Fibroblast of the conjunctiva (primary cell): ENCODE measurements around the gene RLF.

ENCODE experiments used
- DNase-seq: peaks from one replicate; pipeline ENCODE4 v3.0.0-alpha.2; 2010; ENCODE audit warnings: low read depth

The RLF gene

DNA sequence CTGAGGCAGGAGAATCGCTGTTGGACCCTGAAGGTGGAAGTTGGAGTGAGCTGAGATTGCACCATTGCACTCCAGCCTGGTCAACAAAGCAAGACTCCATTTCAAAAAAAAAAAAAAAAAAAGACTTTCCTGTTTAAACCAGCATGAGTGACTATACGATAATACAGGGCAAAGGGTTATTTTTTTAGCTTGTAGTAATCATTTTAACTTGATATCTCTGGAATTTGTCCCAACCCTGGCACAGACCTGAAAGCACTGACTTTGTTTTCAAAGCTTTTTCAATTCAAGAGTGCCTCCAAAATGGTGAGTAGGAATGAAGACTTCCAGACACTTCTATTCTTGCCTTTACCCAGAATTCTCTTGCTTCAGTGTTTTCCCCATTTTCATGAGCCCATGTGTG lies 82.2 kb downstream of the RLF start:
- DNase-seq: no peak

- DNase-seq: no peak
These were observed 83.1 kb downstream of the RLF start for GRCh38 chr1:40244138-40244744.

GRCh38 chr1:40245686-40246085 lies 84.5 kb downstream of the RLF start:
- no peak for DNase-seq

GRCh38 chr1:40247655-40248054 lies 86.5 kb downstream of the RLF start, which contains the start of gene TMCO2:
TMCO2 (plus strand) TSS chr1:40247937; CDS start chr1:40247994, 57 bp downstream.
- no peak for DNase-seq

- DNase-seq: no peak
These were observed 87.2 kb downstream of the RLF start for GRCh38 chr1:40248412-40248811.

DNA sequence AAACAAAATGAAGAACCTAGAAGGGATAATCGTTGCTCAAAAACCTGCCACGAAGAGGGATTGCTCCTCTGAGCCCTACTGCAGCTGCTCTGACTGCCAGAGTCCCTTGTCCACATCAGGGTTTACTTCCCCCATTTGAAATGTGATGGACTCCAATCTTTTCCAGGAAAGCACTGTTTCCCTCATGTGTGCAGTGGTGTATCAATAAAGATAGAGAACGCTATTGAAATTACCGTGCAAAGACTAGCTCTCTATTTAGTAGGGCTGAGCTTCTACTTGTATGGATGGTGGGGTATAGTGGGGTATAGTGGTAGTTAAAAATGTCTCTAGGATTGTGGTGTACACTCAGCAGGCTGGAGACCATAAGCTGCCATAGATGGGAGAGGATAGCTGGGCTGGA lies 90.3 kb downstream of the RLF start:
- DNase-seq: no peak

DNA sequence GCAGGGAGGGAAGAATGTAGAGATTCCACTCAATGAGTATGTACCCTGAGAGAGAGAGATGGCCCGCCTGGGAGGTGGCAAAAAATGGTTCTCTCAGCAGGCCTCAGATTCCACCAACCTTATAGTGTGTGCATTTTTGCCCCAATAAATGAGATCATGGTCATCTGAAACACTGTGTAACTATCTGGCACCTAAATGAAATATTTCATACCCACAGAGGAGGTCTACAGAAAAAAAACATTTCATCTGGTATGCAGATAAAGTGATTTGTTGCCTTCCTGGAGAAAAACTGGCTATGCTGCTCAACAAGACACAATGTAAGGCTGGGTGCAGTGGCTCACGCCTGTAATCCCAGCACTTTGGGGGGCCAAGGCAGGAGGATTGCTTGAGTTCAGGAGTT lies 91.4 kb downstream of the RLF start:
- DNase-seq: no peak

- no peak for DNase-seq
These were observed 94.0 kb downstream of the RLF start for GRCh38 chr1:40255231-40255630.

DNA sequence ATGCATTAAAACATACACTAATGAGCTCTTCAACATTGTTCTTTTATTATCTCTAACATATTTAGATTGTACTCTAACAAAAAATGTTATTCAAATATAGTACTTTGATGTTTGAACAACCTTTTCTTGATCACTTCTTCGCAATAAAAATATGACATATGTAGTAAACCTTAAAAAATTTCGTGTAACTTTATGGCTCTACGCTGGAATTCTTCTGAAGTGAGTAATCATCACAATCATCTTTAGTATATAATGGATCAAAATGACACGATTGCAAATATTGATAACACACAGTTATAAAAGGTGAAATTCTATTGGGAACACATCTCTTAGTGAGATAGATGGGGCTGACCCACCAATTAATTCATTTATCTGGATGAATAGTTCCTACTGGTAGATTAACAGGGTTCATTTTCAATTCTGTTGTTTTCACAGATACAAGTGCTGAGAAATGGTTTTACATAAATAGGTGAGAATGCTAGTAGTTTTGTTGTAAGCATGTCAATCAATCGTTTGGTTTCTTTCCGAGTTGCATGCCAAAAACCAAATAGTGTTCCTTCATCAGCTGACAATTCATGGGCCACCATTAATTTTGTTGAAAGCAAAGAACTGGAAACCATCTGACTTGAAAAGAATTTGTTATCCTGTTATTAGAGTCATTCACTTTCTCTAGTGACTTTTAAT lies 95.4 kb downstream of the RLF start:
- DNase-seq: no peak

DNA sequence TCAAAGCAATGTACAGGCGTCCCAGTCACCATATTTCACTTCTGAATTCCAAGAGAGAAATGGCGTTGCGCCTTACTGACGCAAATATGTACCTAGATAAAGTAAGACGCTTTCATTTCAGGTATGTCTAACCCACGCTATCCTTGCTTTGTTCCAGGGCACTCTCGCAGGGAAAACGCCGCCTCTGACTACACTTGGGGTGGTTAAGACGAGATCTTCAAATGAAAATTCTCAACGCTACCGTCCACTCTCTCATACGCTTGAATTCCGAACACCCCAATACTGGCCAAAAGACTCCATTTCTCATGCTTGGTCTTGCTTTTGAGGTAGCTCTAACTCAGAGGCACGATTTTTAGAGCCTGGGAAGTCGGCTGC lies 96.1 kb downstream of the RLF start:
- DNase-seq: no peak

- DNase-seq: peak; percentile 93
These were observed 96.7 kb downstream of the RLF start, which contains the start of gene ZMPSTE24 for GRCh38 chr1:40257688-40258444. ZMPSTE24 (plus strand) TSS chr1:40258236; CDS start chr1:40258272, 36 bp downstream.

DNA sequence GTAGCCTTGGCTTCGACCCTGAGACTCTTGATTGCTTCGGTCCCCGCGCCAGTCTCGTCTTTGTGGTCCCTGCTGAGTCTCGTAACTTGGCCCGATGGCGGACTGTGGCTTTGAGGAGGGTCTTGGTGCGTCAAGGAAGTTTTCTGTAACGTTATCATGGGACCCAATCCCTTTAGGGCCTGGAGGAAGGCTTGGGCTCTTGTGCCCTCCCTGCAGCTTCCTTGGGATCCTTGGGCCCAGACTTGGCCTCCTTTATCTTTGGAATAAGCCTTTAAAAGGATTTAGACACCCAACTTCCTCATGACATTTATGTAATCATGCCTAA lies 97.2 kb downstream of the RLF start:
- DNase-seq: no peak

GRCh38 chr1:40264354-40264781 lies 103.2 kb downstream of the RLF start:
- DNase-seq: no peak

DNA sequence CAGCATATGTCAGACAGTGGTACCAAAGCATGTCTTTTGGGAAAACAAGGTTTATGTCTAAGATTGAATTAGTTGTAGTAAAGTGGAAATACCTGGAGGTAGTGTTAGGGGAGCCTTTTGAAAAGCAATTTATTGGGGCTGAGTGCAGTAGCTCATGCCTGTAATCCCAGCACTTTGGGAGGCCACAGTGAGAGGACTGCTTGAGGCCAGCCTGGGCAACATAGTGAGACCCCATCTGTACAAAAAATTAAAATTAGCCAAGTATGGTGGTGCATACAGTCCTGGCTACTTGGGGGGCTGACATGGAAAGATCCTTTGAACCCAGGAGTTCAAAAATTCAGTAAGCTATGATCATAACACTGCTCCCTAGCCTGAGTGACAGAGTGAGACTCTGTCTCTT lies 104.1 kb downstream of the RLF start:
- no peak for DNase-seq

GRCh38 chr1:40265919-40266318 lies 104.7 kb downstream of the RLF start:
- DNase-seq: no peak

GRCh38 chr1:40266786-40267535 lies 105.8 kb downstream of the RLF start:
- no peak for DNase-seq

DNA sequence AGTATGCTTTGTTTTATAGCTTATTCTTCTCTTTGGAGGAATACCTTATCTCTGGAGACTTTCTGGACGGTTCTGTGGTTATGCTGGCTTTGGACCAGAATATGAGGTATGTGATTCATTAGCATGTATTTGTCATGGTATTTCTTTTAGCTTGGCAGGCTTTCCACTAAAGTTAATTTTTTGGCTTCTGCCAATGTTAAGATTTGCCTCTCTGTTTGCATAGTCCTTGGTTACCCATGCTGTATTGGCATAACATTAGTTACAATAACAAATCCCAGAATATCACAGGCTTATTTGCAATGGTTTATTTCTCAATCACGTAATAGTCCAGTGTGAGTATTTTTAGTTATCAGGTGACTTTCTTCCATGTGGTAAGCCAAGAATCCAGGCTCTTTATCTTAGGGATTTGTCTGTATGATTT lies 106.6 kb downstream of the RLF start:
- peak; percentile 96 for DNase-seq

GRCh38 chr1:40268211-40268610 lies 107.0 kb downstream of the RLF start:
- DNase-seq: no peak

- no peak for DNase-seq
These were observed 109.1 kb downstream of the RLF start for GRCh38 chr1:40270152-40270834.

DNA sequence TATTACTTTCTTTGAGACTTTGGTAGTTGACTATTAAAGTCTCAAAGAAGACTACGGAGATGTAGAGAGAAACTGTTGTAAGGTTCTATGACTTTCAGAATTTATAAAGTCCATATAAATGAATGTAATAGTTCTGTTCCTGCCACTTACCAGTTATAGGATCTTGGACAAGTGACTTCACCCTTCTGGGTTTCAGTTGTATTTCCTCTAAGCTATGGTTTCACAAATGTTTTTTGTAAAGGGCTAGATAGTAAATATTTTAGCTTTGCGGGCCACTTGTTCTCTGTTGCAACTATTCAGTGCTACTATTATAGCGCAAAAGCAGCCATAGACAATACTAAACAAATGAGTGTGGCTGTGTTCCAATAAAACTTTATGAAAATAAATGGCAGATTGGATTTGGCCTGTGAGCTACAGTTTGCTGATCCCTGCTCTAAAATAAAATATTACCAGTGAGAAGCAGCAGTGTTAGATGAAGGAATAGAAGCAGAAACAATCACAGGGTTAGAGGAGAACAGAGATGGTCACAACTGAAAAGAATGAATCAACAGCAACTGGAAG lies 111.5 kb downstream of the RLF start:
- no peak for DNase-seq

DNA sequence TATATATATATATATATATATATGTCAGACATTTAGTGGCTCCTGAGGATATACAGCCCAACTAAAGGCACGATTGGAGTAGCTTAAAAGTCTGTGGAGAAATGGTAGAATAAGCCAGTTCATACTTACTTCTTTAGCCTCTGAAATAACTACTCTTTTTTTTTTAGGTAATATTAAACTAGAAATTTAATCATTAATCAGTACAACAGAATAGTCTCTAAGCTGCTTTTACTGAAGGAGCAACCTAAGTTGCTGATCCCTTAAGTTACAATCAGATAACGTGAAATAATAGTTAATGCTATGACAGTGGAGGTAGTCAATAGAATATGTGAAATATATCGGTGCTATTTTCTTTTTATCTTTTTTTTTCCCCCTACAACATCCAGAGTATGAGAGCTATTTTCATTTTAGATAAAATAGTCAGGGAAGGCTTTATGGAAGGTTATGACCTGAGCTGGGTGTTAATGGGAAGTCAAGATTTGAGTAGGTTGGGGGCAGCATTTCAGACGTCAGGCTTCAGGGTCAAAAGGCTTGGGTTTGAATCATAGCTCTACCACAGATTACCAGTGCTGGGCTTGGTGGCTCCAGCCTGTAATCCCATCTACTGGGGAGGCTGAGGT lies 112.5 kb downstream of the RLF start:
- DNase-seq: no peak
